ENCODE data around the gene ALS2. TPM values are rescaled to one million over a fixed set of nuclear protein-coding genes. Genes with fewer than 3 reads are reported as not detected.
"Not testable (repeated sequence)": the region's sequence is repeated elsewhere in the genome, so short reads cannot be mapped to it uniquely, and the experiment has no call there.

The ALS2 gene
- total and polyA plus RNA-seq, 2 donors (not counting 1 experiment from before 2014, with no cell fraction given): 1.4 to 16.7 TPM

DNA sequence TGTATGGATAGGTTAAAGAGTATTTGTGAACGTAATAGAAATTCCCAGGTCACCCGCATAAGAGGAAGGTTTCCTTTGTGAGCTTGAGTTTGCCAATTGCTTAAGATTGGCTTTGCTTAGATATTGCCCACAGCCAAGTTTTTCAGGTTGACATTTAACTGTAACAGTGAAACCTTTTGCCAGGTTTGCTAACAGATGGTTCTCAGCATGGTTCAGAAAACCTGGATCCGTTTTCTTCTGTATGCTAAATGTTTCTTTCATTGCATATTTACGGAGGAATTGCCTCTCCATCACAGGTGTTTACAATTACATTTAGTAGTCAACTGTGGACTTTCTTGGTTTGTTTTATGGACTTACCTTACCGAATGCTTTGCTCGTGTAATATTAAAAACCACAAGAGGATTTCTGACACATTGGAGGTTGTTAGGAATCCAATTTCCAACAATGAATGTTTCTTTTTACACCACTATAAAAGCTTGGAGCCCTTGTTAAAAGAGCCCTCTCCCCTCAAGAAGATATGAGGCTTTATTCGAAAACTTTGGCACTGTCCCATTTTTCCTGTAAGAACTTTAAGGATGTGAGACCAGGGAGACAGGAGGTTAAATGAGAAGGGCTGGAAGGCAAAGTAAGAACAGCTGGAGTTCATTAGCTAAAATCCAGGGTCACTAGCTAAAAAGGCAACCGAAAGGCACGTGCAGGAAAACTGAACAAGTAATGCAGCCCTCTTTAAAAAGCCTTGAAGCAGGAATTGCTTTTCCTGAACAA, 33.4 kb upstream of the ALS2 start:
- peaks cover 0 to 3% (median 0%) of the 10 kb centered on the region in 3 donors for H3K9me3 ChIP-seq (ENCODE audit: control extremely low read depth in 1 of 3, control insufficient read depth in 2 of 3, insufficient read depth in 1 of 3, low read length in 2 of 3)
- H3K4me1 Mint-ChIP-seq: no peaks in the 10 kb centered on the region
- no peaks in the 10 kb centered on the region for H4K20me1 ChIP-seq (ENCODE audit: control insufficient read depth, insufficient read depth, low read length, poor library complexity, severe bottlenecking)
- DNase-seq (no peak), ATAC-seq (ENCODE audit: low read depth) (no peak)
- H3K27ac ChIP-seq (ENCODE audit: low read length in 2 of 2): no peak overlapping the region
- no peak for TF ChIP-seq EZH2 (IDR thresholded peaks at IDR 0.05; ENCODE audit: borderline replicate concordance, insufficient read depth, low read depth, low read length, poor library complexity, severe bottlenecking)
- TF ChIP-seq, protein P1, sequence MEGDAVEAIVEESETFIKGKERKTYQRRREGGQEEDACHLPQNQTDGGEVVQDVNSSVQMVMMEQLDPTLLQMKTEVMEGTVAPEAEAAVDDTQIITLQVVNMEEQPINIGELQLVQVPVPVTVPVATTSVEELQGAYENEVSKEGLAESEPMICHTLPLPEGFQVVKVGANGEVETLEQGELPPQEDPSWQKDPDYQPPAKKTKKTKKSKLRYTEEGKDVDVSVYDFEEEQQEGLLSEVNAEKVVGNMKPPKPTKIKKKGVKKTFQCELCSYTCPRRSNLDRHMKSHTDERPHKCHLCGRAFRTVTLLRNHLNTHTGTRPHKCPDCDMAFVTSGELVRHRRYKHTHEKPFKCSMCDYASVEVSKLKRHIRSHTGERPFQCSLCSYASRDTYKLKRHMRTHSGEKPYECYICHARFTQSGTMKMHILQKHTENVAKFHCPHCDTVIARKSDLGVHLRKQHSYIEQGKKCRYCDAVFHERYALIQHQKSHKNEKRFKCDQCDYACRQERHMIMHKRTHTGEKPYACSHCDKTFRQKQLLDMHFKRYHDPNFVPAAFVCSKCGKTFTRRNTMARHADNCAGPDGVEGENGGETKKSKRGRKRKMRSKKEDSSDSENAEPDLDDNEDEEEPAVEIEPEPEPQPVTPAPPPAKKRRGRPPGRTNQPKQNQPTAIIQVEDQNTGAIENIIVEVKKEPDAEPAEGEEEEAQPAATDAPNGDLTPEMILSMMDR (IDR thresholded peaks at IDR 0.05): no peak
- H3K4me2 ChIP-seq (replicated peaks; ENCODE audit: low read depth, low read length, poor library complexity, severe bottlenecking): no peak overlapping the region
- intact Hi-C loops (cut with micrococcal nuclease): no loop called here
- H3K79me2 ChIP-seq (ENCODE audit: control insufficient read depth, insufficient read depth, low read length): no peaks in the 10 kb centered on the region
- peaks cover 20% of the 10 kb centered on the region for H3K27me3 Mint-ChIP-seq
- 94% methylated on average over 5 of the region's 9 CpGs for WGBS (ENCODE audit: insufficient coverage)
- H3K4me1 ChIP-seq (ENCODE audit: control insufficient read depth in 2 of 2, insufficient read depth in 2 of 2, low read length in 2 of 2): no peaks in the 10 kb centered on the region
- no peak overlapping the region for H3K4me3 Mint-ChIP-seq
- no peak overlapping the region for H3K27ac Mint-ChIP-seq
- no peak overlapping the region for H3K9ac ChIP-seq (ENCODE audit: low read length)
- peaks cover 0 to 2% (median 1%) of the 10 kb centered on the region in 4 experiments for H3K27me3 ChIP-seq (replicated peaks in 1 of 4; ENCODE audit: control extremely low read depth in 1 of 4, control insufficient read depth in 3 of 4, insufficient read depth in 4 of 4, low read length in 3 of 4)
- no peaks in the 10 kb centered on the region for H3K36me3 ChIP-seq (replicated peaks in 1 of 2; ENCODE audit: control extremely low read depth in 1 of 2, control insufficient read depth in 1 of 2, extremely low read depth in 1 of 2, insufficient read depth in 2 of 2, low read length in 1 of 2)
- no peak overlapping the region for H2AFZ ChIP-seq (ENCODE audit: insufficient read depth, low read depth, low read length, poor library complexity, severe bottlenecking)
- ChIA-PET CTCF (no interaction called here), POLR2A (no interaction called here)
- H3K9me3 Mint-ChIP-seq (ENCODE audit: insufficient read depth): no peaks in the 10 kb centered on the region
- H3K4me3 ChIP-seq (ENCODE audit: control extremely low read depth in 1 of 5, extremely low read depth in 1 of 5, insufficient read depth in 1 of 5, low read depth in 2 of 5, low read length in 4 of 5): no peak overlapping the region

GRCh38 chr2:201810604-201811003, 29.9 kb upstream of the ALS2 start:
- H3K27me3 ChIP-seq (replicated peaks in 1 of 4; ENCODE audit: control extremely low read depth in 1 of 4, control insufficient read depth in 3 of 4, insufficient read depth in 4 of 4, low read length in 3 of 4); H3K9ac ChIP-seq (ENCODE audit: low read length); H3K9me3 ChIP-seq (ENCODE audit: control extremely low read depth in 1 of 3, control insufficient read depth in 2 of 3, insufficient read depth in 1 of 3, low read length in 2 of 3); POLR2A ChIA-PET; H3K4me2 ChIP-seq (replicated peaks; ENCODE audit: low read depth, low read length, poor library complexity, severe bottlenecking); intact Hi-C loops (cut with micrococcal nuclease); H3K4me3 ChIP-seq (ENCODE audit: control extremely low read depth in 1 of 5, extremely low read depth in 1 of 5, insufficient read depth in 1 of 5, low read depth in 2 of 5, low read length in 4 of 5); H3K27ac Mint-ChIP-seq; H3K79me2 ChIP-seq (ENCODE audit: control insufficient read depth, insufficient read depth, low read length); ATAC-seq (ENCODE audit: low read depth); H3K4me1 Mint-ChIP-seq; H3K36me3 ChIP-seq (replicated peaks in 1 of 2; ENCODE audit: control extremely low read depth in 1 of 2, control insufficient read depth in 1 of 2, extremely low read depth in 1 of 2, insufficient read depth in 2 of 2, low read length in 1 of 2); H3K27ac ChIP-seq (ENCODE audit: low read length in 2 of 2); H3K4me1 ChIP-seq (ENCODE audit: control insufficient read depth in 2 of 2, insufficient read depth in 2 of 2, low read length in 2 of 2); H2AFZ ChIP-seq (ENCODE audit: insufficient read depth, low read depth, low read length, poor library complexity, severe bottlenecking); H4K20me1 ChIP-seq (ENCODE audit: control insufficient read depth, insufficient read depth, low read length, poor library complexity, severe bottlenecking); CTCF ChIA-PET; H3K4me3 Mint-ChIP-seq; H3K9me3 Mint-ChIP-seq (ENCODE audit: insufficient read depth); DNase-seq: not testable (repeated sequence)
- WGBS (ENCODE audit: insufficient coverage): no CpG with 5 or more reads among the region's 7 CpGs
- peaks cover 17% of the 10 kb centered on the region for H3K27me3 Mint-ChIP-seq

Measured in B cell (primary cell).